HepG2 (cell line): ENCODE measurements around the gene FUCA2. TPM values are rescaled to one million over a fixed set of nuclear protein-coding genes. Genes with fewer than 3 reads are reported as not detected.

Experiments
- ATAC-seq: fragments of 200-7000 bp; cut with Tn5 transposase; 3 replicates; pipeline ENCODE4 v1.9.1; 2020; ENCODE audit warnings: mild to moderate bottlenecking, moderate library complexity
- BruUV-seq: library from RNA; stranded (reverse); fragments of 400-500 nt; replicated peaks from 2 replicates; lab custom pipeline; 2021; lab: Mats Ljungman, UMichigan
- CTCF ChIA-PET: fragments of 300-600 bp; formaldehyde crosslinking; extraction: SDS; loops from one replicate; lab custom pipeline; 2021; ENCODE audit warnings: low total read pairs, inconsistent platforms, low intra/inter-chr PET ratio; lab: Yijun Ruan, JAX
- POLR2A ChIA-PET: fragments of 350-600 bp; sonication (Branson Sonifier 250); formaldehyde crosslinking; loops from one replicate; lab custom pipeline; 2020; ENCODE audit warnings: antibody characterized with exemption, inconsistent platforms; lab: Yijun Ruan, JAX
- DNase-seq: peaks from one replicate; pipeline ENCODE4 v3.0.0-alpha.2; 2015; ENCODE audit warnings: low spot score
- FAIRE-seq: peaks from 3 replicates; lab custom pipeline; 2011; peaks lifted over from hg19 to GRCh38; lab: Jason Lieb, UNC
- H2AFZ ChIP-seq: one replicate; pipeline ENCODE4 v1.6.1; 2011; ENCODE audit warnings: low read length, inconsistent platforms
- H3K27ac ChIP-seq: fragments of 300-600 bp; 3 replicates; pipeline ENCODE4 v1.8.0; 2011; ENCODE audit warnings: mixed run types, mild to moderate bottlenecking, mixed read lengths, low read length, inconsistent platforms; ENCODE audit not compliant: insufficient read depth; ENCODE audit errors: extremely low read length
- H3K27me3 ChIP-seq, 2 experiments: fragments of 200-600 bp in 1 of 2; 2 replicates in 1 of 2; 3 replicates in 1 of 2; pipeline versions ENCODE4 v1.6.0 to v1.8.0; 2011; ENCODE audit warnings: low read length in 2 of 2, mild to moderate bottlenecking in 2 of 2, moderate library complexity in 2 of 2, inconsistent platforms in 1 of 2; ENCODE audit not compliant: insufficient read depth in 2 of 2, control insufficient read depth in 1 of 2
- H3K36me3 ChIP-seq, 2 experiments: fragments of 200-600 bp in 1 of 2; replicated peaks in 1 of 2; 2 replicates in 1 of 2; 3 replicates in 1 of 2; pipeline versions ENCODE4 v1.5.1 to v1.8.0; 2011; ENCODE audit warnings: low read length in 2 of 2, inconsistent platforms in 1 of 2; ENCODE audit not compliant: insufficient read depth in 2 of 2, control insufficient read depth in 1 of 2
- H3K4me1 ChIP-seq: 2 replicates; pipeline ENCODE4 v1.5.1; 2012; ENCODE audit warnings: low read length, inconsistent platforms; ENCODE audit not compliant: insufficient read depth
- H3K4me2 ChIP-seq: 2 replicates; pipeline ENCODE4 v1.6.0; 2011; ENCODE audit warnings: low read depth, low read length, inconsistent platforms
- H3K4me3 ChIP-seq, 3 experiments: fragments of 200-600 bp in 1 of 3; sonication (generic), shearing (Covaris generic) in 1 of 3; replicated peaks in 1 of 3; 2 replicates each; pipeline ENCODE4 v1.5.1; 2011 to 2016; ENCODE audit warnings: low read length in 3 of 3, inconsistent platforms in 2 of 3, low read depth in 2 of 3, mild to moderate bottlenecking in 2 of 3, control low read depth in 1 of 3, mixed read lengths in 1 of 3; ENCODE audit not compliant: insufficient read depth in 1 of 3
- H3K79me2 ChIP-seq: one replicate; pipeline ENCODE4 v1.6.1; 2011; ENCODE audit warnings: low read length, inconsistent platforms; ENCODE audit not compliant: insufficient read depth
- H3K9ac ChIP-seq: 2 replicates; pipeline ENCODE4 v1.6.0; 2011; ENCODE audit warnings: mild to moderate bottlenecking, low read depth, low read length, inconsistent platforms; ENCODE audit not compliant: insufficient read depth
- H3K9me3 ChIP-seq: 2 replicates; pipeline ENCODE4 v1.5.1; 2012; ENCODE audit warnings: mild to moderate bottlenecking, low read length
- H4K20me1 ChIP-seq: 2 replicates; pipeline ENCODE4 v1.6.0; 2011; ENCODE audit warnings: inconsistent platforms, mild to moderate bottlenecking, low read length, moderate library complexity; ENCODE audit not compliant: insufficient read depth
- ARID5B ChIP-seq: IDR thresholded peaks from 2 replicates; pipeline ENCODE4 v1.4.0; 2020; ENCODE audit warnings: mild to moderate bottlenecking, missing genetic modification reagents
- ATF5 ChIP-seq: sonication (generic); formaldehyde crosslinking; IDR thresholded peaks from 2 replicates; pipeline ENCODE4 v1.4.0; 2020; ENCODE audit warnings: mild to moderate bottlenecking, low read depth, missing genetic modification reagents
- ETV5 ChIP-seq: IDR thresholded peaks from 2 replicates; pipeline ENCODE4 v1.6.1; 2018; ENCODE audit warnings: missing biosample characterization, missing genetic modification reagents, inconsistent platforms, borderline replicate concordance
- GFI1 ChIP-seq: sonication (generic); formaldehyde crosslinking; IDR thresholded peaks from 2 replicates; pipeline ENCODE4 v1.5.0; 2020; ENCODE audit warnings: missing genetic modification reagents, mild to moderate bottlenecking, borderline replicate concordance
- HNF1A ChIP-seq, 2 experiments: sonication (generic) in 1 of 2; formaldehyde crosslinking in 1 of 2; IDR thresholded peaks; 2 replicates each; pipeline versions ENCODE4 v1.4.0 to v1.6.1; 2016 to 2020; ENCODE audit warnings: borderline replicate concordance in 1 of 2, low read depth in 1 of 2, mild to moderate bottlenecking in 1 of 2, missing genetic modification reagents in 1 of 2
- PHB2 ChIP-seq: fragments of 450-650 bp; IDR thresholded peaks from 2 replicates; pipeline ENCODE4 v1.6.1; 2018; ENCODE audit not compliant: partially characterized antibody
- TAF1 ChIP-seq: sonication (generic); formaldehyde crosslinking; IDR thresholded peaks from 2 replicates; pipeline ENCODE4 v1.4.0; 2020; ENCODE audit warnings: missing genetic modification reagents
- ZC3H13 ChIP-seq: sonication (generic); formaldehyde crosslinking; IDR thresholded peaks from 2 replicates; pipeline ENCODE4 v1.8.1; 2023; ENCODE audit warnings: mild to moderate bottlenecking, missing genetic modification reagents, moderate library complexity
- ZNF512B ChIP-seq: sonication (generic); formaldehyde crosslinking; IDR thresholded peaks from 2 replicates; pipeline ENCODE4 v1.5.1; 2020; ENCODE audit warnings: missing genetic modification reagents, mild to moderate bottlenecking, borderline replicate concordance
- WGBS: methylation state at CpG from one replicate; pipeline ENCODE4 v1.1.6; 2017; ENCODE audit warnings: low lambda C conversion rate; 5-methylcytosine and 5-hydroxymethylcytosine counted together
- in situ Hi-C: cut with HindIII; loops from 2 replicates; pipeline ENCODE4 v1.10.0; 2017; ENCODE audit warnings: low pct_unique_long_range_greater_than_20kb; ENCODE audit not compliant: extremely low pct_ligation_motif_present
- intact Hi-C: fragments of 100-400 bp; cut with micrococcal nuclease; formaldehyde crosslinking; loops from one replicate; pipeline ENCODE4 v1.10.0; 2022; ENCODE audit not compliant: unreplicated experiment
- polyA plus RNA-seq, 8 experiments: library from polyadenylated mRNA; depleted of rRNA in 3 of 8; stranded (reverse) in 7 of 8; unstranded in 1 of 8; fragments of >200 nt; fragmentation: Illumina TruSeq in 4 of 8; extraction: Trizol in 4 of 8; gene quantifications; 2 replicates each; pipeline versions ENCODE4 v1.2.1 to v1.2.3, GENCODE V29; 2011 to 2016; ENCODE audit warnings: low read depth in 4 of 8, missing spikeins in 1 of 8, mixed read lengths in 1 of 8; ENCODE audit not compliant: insufficient read depth in 1 of 8
- total RNA-seq, 5 experiments: library from RNA; depleted of rRNA; stranded (reverse); fragments of >200 nt; fragmentation: Illumina TruSeq; extraction: Trizol; gene quantifications; 2 replicates each; pipeline ENCODE4 v1.2.3, GENCODE V29; 2016; ENCODE audit warnings: low read depth in 1 of 5

Gene FUCA2
- total and polyA plus RNA-seq, 2 of the 13 experiments (the other 11 are each of a cell fraction or from before 2014, with no cell fraction given) = 87.4 to 144 TPM

- no peak for TF ChIP-seq ATF5 (CRISPR knock-in tag)
- TF ChIP-seq ZNF512B = no peak
- TF ChIP-seq, all 625 proteins: peak for 0
Measured at GRCh38 chr6:143525356-143525755, 13.8 kb upstream of the FUCA2 start (continued).

GRCh38 chr6:143522039-143522600, 10.6 kb upstream of the FUCA2 start:
- Histone ChIP-seq H2AFZ (no peak overlapping the region), H3K9ac (no peak overlapping the region), H3K4me2 (no peak overlapping the region), H3K9me3 (no peaks in the 10 kb centered on the region), H3K79me2 (no peaks in the 10 kb centered on the region), H3K27me3 (peaks cover 0 to 9% of the 10 kb centered on the region in 2 experiments; a peak in 2 of 5 replicates), H3K36me3 (no peaks in the 10 kb centered on the region), H4K20me1 (no peaks in the 10 kb centered on the region), H3K4me1 (peaks cover 10% of the 10 kb centered on the region; the same call in 1 of the 2 replicates), H3K27ac (no peak overlapping the region), H3K4me3 (no peak overlapping the region)
- intact Hi-C loops (no loop called here), in situ Hi-C loops (no loop called here)
- ChIA-PET CTCF (no interaction called here), POLR2A (interaction anchor here (1.8 kb wide), 1 partner anchor 10 kb away, joined by 5 read pairs; the partner anchor contains the start of gene FUCA2)
- DNase-seq = no peak
- 32% methylated on average over 8 of the region's 8 CpGs for WGBS
- BruUV-seq = no TSS peak
- ATAC-seq = peak; percentile 32
- FAIRE-seq = peak; percentile 59
- TF ChIP-seq TAF1 (CRISPR knock-in tag) (no peak), GFI1 (CRISPR knock-in tag) (peak; percentile 31; the same call in 1 of the 2 replicates), ARID5B (CRISPR knock-in tag) (peak; percentile 23; the same call in 1 of the 2 replicates), ZC3H13 (CRISPR knock-in tag) (no peak), HNF1A (IDR thresholded peaks at IDR 0.05; ENCODE audit: low read depth) (peak; percentile 45; the same call in 1 of the 2 replicates), HNF1A (CRISPR knock-in tag; IDR thresholded peaks at IDR 0.05; ENCODE audit: borderline replicate concordance) (no peak), PHB2 (no peak), ETV5 (CRISPR knock-in tag) (peak; percentile 12; the same call in 1 of the 2 replicates)
